K562 (cell line): ENCODE results near the gene ABCA3. TPM values are rescaled to one million over a fixed set of nuclear protein-coding genes. Genes with fewer than 3 reads are reported as not detected.

Experiments
- ASH1L ChIP-seq: fragments of 450-650 bp; IDR thresholded peaks from 2 replicates; pipeline ENCODE4 v1.6.1; 2018; ENCODE audit warnings: borderline replicate concordance, mild to moderate bottlenecking, low read depth; ENCODE audit not compliant: partially characterized antibody
- CBX2 ChIP-seq: fragments of 200-600 bp; sonication (generic); IDR thresholded peaks from one replicate; pipeline ENCODE4 v1.6.1; 2012; ENCODE audit warnings: mild to moderate bottlenecking, low read length, inconsistent platforms; ENCODE audit not compliant: insufficient read depth, poor library complexity, severe bottlenecking
- DNMT1 ChIP-seq: fragments of 450-650 bp; IDR thresholded peaks from 2 replicates; pipeline ENCODE4 v1.6.1; 2016; ENCODE audit warnings: antibody characterized with exemption, mild to moderate bottlenecking
- EGR1 ChIP-seq: fragments of 450-650 bp; conservative IDR thresholded peaks from 2 replicates; pipeline ENCODE4 v1.6.1; 2017; ENCODE audit warnings: mild to moderate bottlenecking
- FUS ChIP-seq: fragments of 200-400 bp; formaldehyde crosslinking; optimal IDR thresholded peaks from 2 replicates; pipeline ENCODE3; 2017; ENCODE audit warnings: low read depth, low read length
- HEY1 ChIP-seq: fragments of 250-450 bp; sonication (Bioruptor Pico); IDR thresholded peaks from 2 replicates; pipeline ENCODE4 v1.5.0; 2020; ENCODE audit warnings: mild to moderate bottlenecking, moderate library complexity, borderline replicate concordance
- MEF2A ChIP-seq: IDR thresholded peaks from 2 replicates; pipeline ENCODE4 v1.6.1; 2011; ENCODE audit warnings: low read depth, mild to moderate bottlenecking, low read length, moderate library complexity; ENCODE audit not compliant: control insufficient read depth
- NCOA4 ChIP-seq: fragments of 450-650 bp; IDR thresholded peaks from 2 replicates; pipeline ENCODE4 v1.6.1; 2018; ENCODE audit warnings: mild to moderate bottlenecking; ENCODE audit not compliant: partially characterized antibody
- RBFOX2 ChIP-seq: fragments of 200-400 bp; formaldehyde crosslinking; IDR thresholded peaks from 2 replicates; pipeline ENCODE4 v1.6.1; 2017; ENCODE audit warnings: low read depth, mild to moderate bottlenecking, low read length, moderate library complexity
- RFX1 ChIP-seq: fragments of 450-650 bp; IDR thresholded peaks from 2 replicates; pipeline ENCODE4 v1.6.1; 2016; ENCODE audit warnings: mild to moderate bottlenecking, moderate library complexity
- TEAD4 ChIP-seq, 2 experiments: sonication (generic) in 1 of 2; formaldehyde crosslinking in 1 of 2; IDR thresholded peaks; 2 replicates each; pipeline versions ENCODE4 v1.6.1 to v1.8.0; 2012 to 2022; ENCODE audit warnings: borderline replicate concordance in 1 of 2, inconsistent platforms in 1 of 2, low read length in 1 of 2, mild to moderate bottlenecking in 1 of 2, missing genetic modification reagents in 1 of 2
- TRIM24 ChIP-seq, 2 experiments: fragments of 450-650 bp; IDR thresholded peaks; 2 replicates each; pipeline ENCODE4 v1.6.1; 2016
- ZFX ChIP-seq: sonication (generic); formaldehyde crosslinking; IDR thresholded peaks from 2 replicates; pipeline ENCODE4 v1.8.0; 2022; ENCODE audit warnings: mild to moderate bottlenecking, missing genetic modification reagents, moderate library complexity
- ZKSCAN8 ChIP-seq: fragments of 200-800 bp; sonication (Bioruptor generic); IDR thresholded peaks from 2 replicates; pipeline ENCODE4 v1.6.1; 2016; ENCODE audit warnings: missing genetic modification characterization, missing compliant biosample characterization
- ZNF311 ChIP-seq: fragments of 250-450 bp; sonication (Bioruptor Pico); IDR thresholded peaks from 2 replicates; pipeline ENCODE4 v1.4.0; 2020; ENCODE audit warnings: mild to moderate bottlenecking, moderate library complexity
- ZNF324 ChIP-seq: fragments of 250-450 bp; sonication (Bioruptor Pico); IDR thresholded peaks from 2 replicates; pipeline ENCODE4 v1.4.0; 2020; ENCODE audit warnings: mild to moderate bottlenecking
- ZNF408 ChIP-seq: fragments of 250-450 bp; sonication (Bioruptor Pico); IDR thresholded peaks from 2 replicates; pipeline ENCODE4 v1.4.0; 2020; ENCODE audit warnings: low read depth, mild to moderate bottlenecking, moderate library complexity
- ZNF444 ChIP-seq: fragments of 250-450 bp; sonication (Bioruptor Pico); IDR thresholded peaks from 2 replicates; pipeline ENCODE4 v1.4.0; 2020; ENCODE audit warnings: mild to moderate bottlenecking, moderate library complexity
- ZNF586 ChIP-seq: fragments of 450-650 bp; formaldehyde crosslinking; conservative IDR thresholded peaks from 2 replicates; pipeline ENCODE4 v1.4.0; 2020; ENCODE audit warnings: mild to moderate bottlenecking, moderate library complexity
- ZNF695 ChIP-seq: fragments of 450-650 bp; formaldehyde crosslinking; IDR thresholded peaks from 2 replicates; pipeline ENCODE4 v1.4.0; 2020; ENCODE audit warnings: mild to moderate bottlenecking, moderate library complexity
- ZNF707 ChIP-seq: fragments of 250-450 bp; sonication (Bioruptor Pico); conservative IDR thresholded peaks from 2 replicates; pipeline ENCODE4 v1.8.0; 2022; ENCODE audit warnings: inconsistent platforms, mild to moderate bottlenecking, moderate library complexity
- polyA plus RNA-seq, 8 experiments: library from polyadenylated mRNA; depleted of rRNA in 4 of 8; stranded (reverse) in 5 of 8; unstranded in 3 of 8; fragments of >200 nt; fragmentation: Nextera tagmentation in 2 of 8; fragmentation: Illumina TruSeq in 1 of 8; extraction: Ambion mirVana in 2 of 8; extraction: Trizol in 1 of 8; gene quantifications; 2 replicates each; pipeline versions ENCODE4 v1.2.1 to v1.2.3, GENCODE V29; 2011 to 2014; ENCODE audit warnings: inconsistent platforms in 1 of 8, missing spikeins in 1 of 8
- total RNA-seq, 7 experiments: library from RNA; depleted of rRNA in 6 of 7; stranded (reverse); fragments of >200 nt in 6 of 7; fragmentation: Illumina TruSeq in 2 of 7; extraction: Trizol in 2 of 7; gene quantifications; 2 replicates each; pipeline versions ENCODE4 v1.2.1 to v1.2.3, GENCODE V29; 2011 to 2021; ENCODE audit warnings: low replicate concordance in 1 of 7
- TF ChIP-seq, protein P1 (sequence below): IDR thresholded peaks from 2 replicates; pipeline ENCODE4 v1.6.1; 2011; ENCODE audit warnings: borderline replicate concordance, low read depth, mild to moderate bottlenecking, moderate library complexity, low read length; ENCODE audit not compliant: insufficient read depth, poor library complexity, severe bottlenecking
- TF ChIP-seq, protein P2 (sequence below): fragments of 450-650 bp; IDR thresholded peaks from 2 replicates; pipeline ENCODE4 v1.6.1; 2018; ENCODE audit warnings: mild to moderate bottlenecking, low read depth; ENCODE audit not compliant: partially characterized antibody
- TF ChIP-seq, protein P3 (sequence below): fragments of 250-450 bp; sonication (Bioruptor Pico); IDR thresholded peaks from 2 replicates; pipeline ENCODE4 v1.5.1; 2021; ENCODE audit warnings: mild to moderate bottlenecking

The ABCA3 gene
- total and polyA plus RNA-seq, 9 of the 15 experiments (the other 6 are each of a cell fraction or from before 2014, with no cell fraction given), result 0.66 to 23.7 (median 6.9) TPM

DNA sequence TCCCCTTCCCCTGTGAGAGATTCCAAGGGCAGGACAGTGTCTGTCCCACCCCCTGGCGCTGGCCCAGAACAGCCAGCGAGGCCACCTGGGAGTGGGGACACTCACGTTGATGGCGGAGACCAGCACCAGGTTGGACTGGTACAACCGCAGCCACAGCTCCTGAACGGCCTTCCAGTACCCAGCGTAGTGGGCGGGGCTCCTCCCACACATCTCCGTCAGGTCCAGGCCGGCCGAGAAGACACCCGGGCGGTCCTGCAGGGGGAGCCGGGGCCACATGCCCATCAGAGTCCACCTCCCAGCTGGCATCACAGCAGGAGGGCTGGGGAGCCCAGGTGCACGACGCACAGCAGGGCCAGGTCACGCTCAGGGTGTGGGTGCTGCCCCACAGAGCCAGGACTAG, 96.2 kb downstream of the ABCA3 start (continued):
- TF ChIP-seq, protein P1, sequence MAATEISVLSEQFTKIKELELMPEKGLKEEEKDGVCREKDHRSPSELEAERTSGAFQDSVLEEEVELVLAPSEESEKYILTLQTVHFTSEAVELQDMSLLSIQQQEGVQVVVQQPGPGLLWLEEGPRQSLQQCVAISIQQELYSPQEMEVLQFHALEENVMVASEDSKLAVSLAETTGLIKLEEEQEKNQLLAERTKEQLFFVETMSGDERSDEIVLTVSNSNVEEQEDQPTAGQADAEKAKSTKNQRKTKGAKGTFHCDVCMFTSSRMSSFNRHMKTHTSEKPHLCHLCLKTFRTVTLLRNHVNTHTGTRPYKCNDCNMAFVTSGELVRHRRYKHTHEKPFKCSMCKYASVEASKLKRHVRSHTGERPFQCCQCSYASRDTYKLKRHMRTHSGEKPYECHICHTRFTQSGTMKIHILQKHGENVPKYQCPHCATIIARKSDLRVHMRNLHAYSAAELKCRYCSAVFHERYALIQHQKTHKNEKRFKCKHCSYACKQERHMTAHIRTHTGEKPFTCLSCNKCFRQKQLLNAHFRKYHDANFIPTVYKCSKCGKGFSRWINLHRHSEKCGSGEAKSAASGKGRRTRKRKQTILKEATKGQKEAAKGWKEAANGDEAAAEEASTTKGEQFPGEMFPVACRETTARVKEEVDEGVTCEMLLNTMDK, result peak; percentile 56
- TF ChIP-seq NCOA4 (no peak), TRIM24 (IDR thresholded peaks at IDR 0.05) (no peak), ZNF707 (CRISPR knock-in tag) (no peak), ZNF444 (CRISPR knock-in tag) (no peak), ZNF311 (CRISPR knock-in tag) (no peak), DNMT1 (no peak), ZFX (CRISPR knock-in tag) (no peak), TEAD4 (IDR thresholded peaks at IDR 0.05; ENCODE audit: low read length) (no peak), TEAD4 (CRISPR knock-in tag; IDR thresholded peaks at IDR 0.05; ENCODE audit: borderline replicate concordance) (no peak), ZNF324 (no peak), HEY1 (no peak), RFX1 (no peak), RBFOX2 (peak; percentile 39; the same call in 1 of the 2 replicates), EGR1 (peak; percentile 23), ZNF408 (CRISPR knock-in tag) (no peak), CBX2 (no peak), ZNF695 (CRISPR knock-in tag) (no peak), ZNF586 (no peak), ZKSCAN8 (CRISPR knock-in tag) (no peak), ASH1L (no peak), MEF2A (no peak), FUS (no peak)
- TF ChIP-seq, protein P2, sequence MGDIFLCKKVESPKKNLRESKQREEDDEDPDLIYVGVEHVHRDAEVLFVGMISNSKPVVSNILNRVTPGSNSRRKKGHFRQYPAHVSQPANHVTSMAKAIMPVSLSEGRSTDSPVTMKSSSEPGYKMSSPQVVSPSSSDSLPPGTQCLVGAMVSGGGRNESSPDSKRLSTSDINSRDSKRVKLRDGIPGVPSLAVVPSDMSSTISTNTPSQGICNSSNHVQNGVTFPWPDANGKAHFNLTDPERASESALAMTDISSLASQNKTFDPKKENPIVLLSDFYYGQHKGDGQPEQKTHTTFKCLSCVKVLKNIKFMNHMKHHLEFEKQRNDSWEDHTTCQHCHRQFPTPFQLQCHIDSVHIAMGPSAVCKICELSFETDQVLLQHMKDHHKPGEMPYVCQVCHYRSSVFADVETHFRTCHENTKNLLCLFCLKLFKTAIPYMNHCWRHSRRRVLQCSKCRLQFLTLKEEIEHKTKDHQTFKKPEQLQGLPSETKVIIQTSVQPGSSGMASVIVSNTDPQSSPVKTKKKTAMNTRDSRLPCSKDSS, result no peak
- TF ChIP-seq, protein P3, sequence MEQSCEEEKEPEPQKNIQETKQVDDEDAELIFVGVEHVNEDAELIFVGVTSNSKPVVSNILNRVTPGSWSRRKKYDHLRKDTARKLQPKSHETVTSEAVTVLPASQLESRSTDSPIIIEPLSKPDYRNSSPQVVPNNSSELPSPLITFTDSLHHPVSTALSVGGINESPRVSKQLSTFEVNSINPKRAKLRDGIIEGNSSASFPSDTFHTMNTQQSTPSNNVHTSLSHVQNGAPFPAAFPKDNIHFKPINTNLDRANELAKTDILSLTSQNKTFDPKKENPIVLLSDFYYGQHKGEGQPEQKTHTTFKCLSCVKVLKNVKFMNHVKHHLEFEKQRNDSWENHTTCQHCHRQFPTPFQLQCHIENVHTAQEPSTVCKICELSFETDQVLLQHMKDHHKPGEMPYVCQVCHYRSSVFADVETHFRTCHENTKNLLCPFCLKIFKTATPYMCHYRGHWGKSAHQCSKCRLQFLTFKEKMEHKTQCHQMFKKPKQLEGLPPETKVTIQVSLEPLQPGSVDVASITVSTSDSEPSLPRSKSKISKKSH (CRISPR knock-in tag), result no peak
